CMK (cell line): ENCODE measurements around the gene CYP21A2.
"Not testable (repeated sequence)": the region's sequence is repeated elsewhere in the genome, so short reads cannot be mapped to it uniquely, and the experiment has no call there.

Source experiments
- DNase-seq: peaks from one replicate; pipeline ENCODE4 v3.0.0-alpha.2; 2010; ENCODE audit warnings: low read depth

CYP21A2 gene

GRCh38 chr6:32035283-32036013 is 2.8 kb upstream of the CYP21A2 start:
- not testable (repeated sequence) for DNase-seq

GRCh38 chr6:32037136-32037535 is 1.1 kb upstream of the CYP21A2 start:
- DNase-seq = not testable (repeated sequence)

DNA sequence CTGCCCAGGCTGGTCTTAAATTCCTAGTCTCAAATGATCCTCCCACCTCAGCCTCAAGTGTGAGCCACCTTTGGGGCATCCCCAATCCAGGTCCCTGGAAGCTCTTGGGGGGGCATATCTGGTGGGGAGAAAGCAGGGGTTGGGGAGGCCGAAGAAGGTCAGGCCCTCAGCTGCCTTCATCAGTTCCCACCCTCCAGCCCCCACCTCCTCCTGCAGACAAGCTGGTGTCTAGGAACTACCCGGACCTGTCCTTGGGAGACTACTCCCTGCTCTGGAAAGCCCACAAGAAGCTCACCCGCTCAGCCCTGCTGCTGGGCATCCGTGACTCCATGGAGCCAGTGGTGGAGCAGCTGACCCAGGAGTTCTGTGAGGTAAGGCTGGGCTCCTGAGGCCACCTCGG is 663 bp downstream of the CYP21A2 start:
- not testable (repeated sequence) for DNase-seq

- DNase-seq = not testable (repeated sequence)
These were observed 1.4 kb downstream of the CYP21A2 start for GRCh38 chr6:32039321-32040274.

GRCh38 chr6:32040299-32041049 is 2.3 kb downstream of the CYP21A2 start:
- not testable (repeated sequence) for DNase-seq

GRCh38 chr6:32041050-32041321 is 2.8 kb downstream of the CYP21A2 start:
- DNase-seq = not testable (repeated sequence)

GRCh38 chr6:32041385-32041784 is 3.2 kb downstream of the CYP21A2 start:
- DNase-seq = not testable (repeated sequence)

DNA sequence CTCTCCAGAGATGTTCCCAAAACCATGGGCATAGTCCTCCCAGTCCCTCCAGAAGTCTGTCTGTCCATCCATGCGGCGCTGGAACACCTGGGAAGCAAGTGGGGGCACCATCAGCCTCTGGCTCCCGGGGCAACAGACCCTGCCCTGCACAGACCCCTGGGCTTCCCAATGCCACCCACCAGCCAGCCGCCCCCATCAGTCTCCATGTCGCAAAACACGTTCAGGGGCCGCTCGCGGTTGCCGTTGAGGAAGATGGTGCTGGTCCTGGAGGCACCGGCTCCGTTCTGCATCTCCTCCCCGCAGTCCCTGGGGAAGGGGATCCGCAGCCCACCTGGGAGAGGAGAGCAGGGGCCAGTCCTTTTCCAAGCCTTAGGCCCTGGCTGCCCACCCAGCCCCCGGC is 4.1 kb downstream of the CYP21A2 start:
- DNase-seq = not testable (repeated sequence)

DNA sequence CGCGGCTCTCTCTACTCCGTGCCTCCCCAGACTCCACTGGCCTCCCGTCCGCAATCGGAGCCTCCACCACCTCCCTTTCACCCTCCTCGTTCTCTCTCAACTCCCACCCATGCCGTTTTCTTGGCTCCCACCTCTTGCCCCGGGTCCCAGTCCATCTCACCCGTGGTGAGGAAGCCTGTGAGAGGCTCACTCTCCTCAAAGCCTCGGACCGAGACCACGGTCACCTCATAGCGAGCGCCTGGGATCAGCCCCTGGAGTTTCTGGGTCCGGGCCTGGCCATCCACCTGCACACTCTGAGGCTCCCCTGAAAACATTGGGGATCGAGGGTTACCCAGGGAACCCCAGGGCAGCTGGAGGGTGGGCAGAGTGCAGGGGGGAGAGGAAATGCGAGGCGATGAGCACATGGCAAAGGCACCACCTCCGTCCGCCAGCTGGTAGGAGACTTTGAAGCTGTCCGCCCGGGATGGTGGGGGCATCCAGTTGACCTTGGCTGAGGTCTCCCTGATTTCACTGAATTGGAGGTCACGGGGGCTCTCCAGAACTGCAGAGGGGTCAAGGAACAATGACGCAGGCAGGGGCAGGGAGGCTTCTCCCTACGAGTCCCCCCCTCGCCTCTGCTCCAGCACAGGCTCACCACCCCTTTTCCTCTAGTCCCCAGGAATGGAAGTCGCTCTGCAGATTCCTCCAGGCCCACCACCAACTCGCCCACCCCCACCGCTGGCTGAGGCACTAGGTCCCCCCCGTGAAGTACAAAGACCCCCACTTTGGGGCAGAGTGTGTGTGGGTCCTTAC is 5.6 kb downstream of the CYP21A2 start:
- DNase-seq = not testable (repeated sequence)

- not testable (repeated sequence) for DNase-seq
These were observed 6.7 kb downstream of the CYP21A2 start for GRCh38 chr6:32044916-32045315.

- no peak for DNase-seq
These were observed 7.7 kb downstream of the CYP21A2 start for GRCh38 chr6:32045811-32046449.

DNA sequence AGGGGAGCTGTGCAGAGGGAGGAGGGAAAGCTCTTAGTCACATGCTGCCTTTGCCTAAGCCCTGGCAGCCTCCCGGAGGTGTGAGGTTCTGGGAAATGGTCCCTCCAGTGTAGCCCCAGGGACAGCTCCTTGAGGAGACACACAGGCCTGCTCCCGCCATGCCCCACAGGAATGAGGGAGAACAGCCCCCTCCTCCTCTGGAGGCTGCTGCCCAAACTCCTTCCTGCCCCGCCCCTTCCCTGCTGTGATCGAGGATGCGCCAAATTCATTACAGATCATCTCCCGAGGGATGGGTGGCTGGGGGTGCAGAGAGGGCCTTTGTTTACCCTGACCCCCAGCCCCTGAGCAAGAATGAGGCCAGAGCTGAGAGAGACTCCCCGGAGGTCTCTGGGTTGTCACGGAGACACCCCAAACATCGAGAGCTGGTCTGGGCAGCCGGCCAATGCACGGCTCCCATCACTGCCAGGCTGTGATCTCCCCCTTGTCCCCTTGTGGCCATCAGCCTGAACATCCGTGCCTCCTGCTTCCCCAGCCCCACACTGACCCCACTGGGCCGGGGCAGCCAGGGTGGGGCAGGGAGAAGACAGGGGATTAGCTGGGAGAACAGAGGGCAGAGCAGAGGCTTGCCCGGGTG is 8.4 kb downstream of the CYP21A2 start:
- no peak for DNase-seq

- DNase-seq = no peak
These were observed 8.9 kb downstream of the CYP21A2 start for GRCh38 chr6:32047084-32047478.

DNA sequence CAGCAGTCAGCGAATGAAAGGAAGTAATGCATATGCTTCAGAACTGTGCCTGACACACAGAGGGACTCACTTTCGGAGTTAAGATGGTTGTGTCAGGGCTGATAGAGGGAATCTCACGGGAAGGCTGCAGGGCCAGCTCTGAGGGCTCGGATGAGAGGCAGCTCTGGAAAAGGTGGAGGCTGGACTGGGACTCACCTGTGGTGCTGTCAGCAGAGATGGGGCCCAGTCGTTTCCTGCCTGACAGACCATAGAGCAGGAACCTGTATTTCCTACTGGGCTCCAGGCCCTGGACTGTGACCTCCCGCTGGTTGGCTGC is 9.3 kb downstream of the CYP21A2 start:
- no peak for DNase-seq

DNA sequence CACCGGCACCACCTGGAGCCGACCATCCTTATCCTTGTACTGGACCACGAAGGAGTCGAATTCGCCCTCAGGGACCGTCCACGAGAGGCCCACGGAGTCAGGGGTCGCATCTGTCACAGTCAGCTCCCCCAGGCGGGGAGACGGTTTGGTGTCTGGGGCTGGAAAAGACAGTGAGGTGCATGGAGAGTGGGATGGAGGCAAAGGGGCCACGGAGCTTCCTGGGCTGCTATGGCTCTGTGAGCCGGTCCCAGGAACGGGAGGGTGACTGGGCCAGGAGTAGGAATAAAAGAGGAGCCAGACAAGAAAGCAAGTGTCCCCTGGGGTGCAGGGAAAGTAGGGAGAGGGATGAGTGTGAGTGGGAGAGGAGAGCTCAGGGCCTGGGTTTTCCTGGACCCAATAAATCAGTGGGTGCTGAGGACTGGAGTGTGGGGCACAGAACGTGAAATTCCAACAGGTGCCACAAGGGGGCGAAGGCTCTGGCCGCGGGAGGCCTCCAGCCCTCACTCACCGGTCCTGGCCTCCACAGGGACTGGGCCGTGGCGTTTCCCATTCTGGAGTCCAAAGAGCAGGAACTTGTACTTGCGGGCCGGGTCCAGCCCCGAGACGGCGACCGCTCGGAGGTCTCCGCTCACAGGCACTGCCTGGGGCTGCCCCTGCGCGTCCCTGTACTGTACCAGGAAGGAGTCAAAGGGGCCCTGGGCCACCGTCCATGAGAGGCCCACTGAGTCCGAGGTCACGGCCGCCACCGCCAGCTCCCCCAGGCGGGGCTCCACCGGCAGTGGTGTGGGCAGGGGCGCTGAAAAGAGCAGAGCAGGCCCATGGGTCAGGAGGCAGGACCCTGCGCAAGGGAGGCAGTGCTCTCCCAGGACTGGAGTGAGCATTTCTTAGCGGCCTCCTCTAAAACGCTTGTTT is 9.9 kb downstream of the CYP21A2 start:
- peak; percentile 21 for DNase-seq

- not testable (repeated sequence) for DNase-seq
These were observed 10.9 kb downstream of the CYP21A2 start for GRCh38 chr6:32049149-32049548.

GRCh38 chr6:32049736-32050135 is 11.5 kb downstream of the CYP21A2 start:
- not testable (repeated sequence) for DNase-seq

DNA sequence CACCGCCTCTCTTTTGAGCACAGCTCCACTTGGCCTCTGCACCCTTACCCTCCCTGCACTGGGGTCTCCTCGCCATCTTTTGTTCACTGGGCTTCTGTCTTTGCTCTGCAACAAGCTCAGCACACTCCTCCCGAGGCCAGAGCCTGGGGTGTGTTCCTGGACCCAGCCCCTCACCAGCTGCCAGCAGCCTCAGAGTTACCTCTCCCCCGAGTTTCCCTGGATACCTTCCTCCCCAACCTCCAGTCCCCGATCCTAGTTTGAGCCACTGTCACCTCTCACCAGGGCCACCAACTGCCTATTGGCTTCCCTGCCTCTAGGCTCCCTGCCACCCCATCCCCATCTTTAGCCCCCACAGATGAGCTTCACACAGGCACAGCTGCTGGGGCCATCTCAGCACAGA is 12.3 kb downstream of the CYP21A2 start:
- no peak for DNase-seq

- DNase-seq = not testable (repeated sequence)
These were observed 14.4 kb downstream of the CYP21A2 start for GRCh38 chr6:32052626-32053025.

- DNase-seq = not testable (repeated sequence)
These were observed 15.1 kb downstream of the CYP21A2 start for GRCh38 chr6:32053314-32053713.
